Suprapubic skin (tissue), 4 donors: ENCODE measurements around the gene FAM217A.
A peak's percentile ranks its signal among the peaks of the same experiment; 100 is the strongest.

ENCODE experiments used
- CTCF ChIP-seq, 2 donors: fragments of 200-600 bp in 1 of 2; fragments of 450-650 bp in 1 of 2; sonication (generic) in 1 of 2; IDR thresholded peaks; one replicate each; pipeline ENCODE4 v1.5.1; 2016 to 2019; ENCODE audit warnings: antibody characterized with exemption in 2 of 2, mild to moderate bottlenecking in 1 of 2, moderate library complexity in 1 of 2
- EP300 ChIP-seq: sonication (generic); formaldehyde crosslinking; IDR thresholded peaks from one replicate; pipeline ENCODE4 v1.6.1; 2017; ENCODE audit warnings: antibody characterized with exemption
- POLR2A ChIP-seq, 2 donors: fragments of 450-650 bp; IDR thresholded peaks; one replicate each; pipeline ENCODE4 v1.6.1; 2017; ENCODE audit warnings: antibody characterized with exemption in 2 of 2, mild to moderate bottlenecking in 2 of 2, moderate library complexity in 2 of 2
- POLR2AphosphoS5 ChIP-seq, 3 donors: sonication (generic); formaldehyde crosslinking; IDR thresholded peaks; one replicate each; pipeline ENCODE4 v1.6.1; 2017; ENCODE audit warnings: antibody characterized with exemption in 3 of 3

- TF ChIP-seq CTCF (IDR thresholded peaks at IDR 0.05) (peak; percentile 32 to 55), EP300 (no peak), POLR2AphosphoS5 (IDR thresholded peaks at IDR 0.05) (no peak), POLR2A (IDR thresholded peaks at IDR 0.05) (no peak)
Observed at GRCh38 chr6:4055420-4056041, 23.4 kb downstream of the FAM217A start.
